Cardiac muscle cell (in vitro differentiated cells and primary cell): ENCODE data around the gene PRKG1. TPM values are rescaled to one million over a fixed set of nuclear protein-coding genes. Genes with fewer than 3 reads are reported as not detected.

Experiments
- DNase-seq, 2 donors: peaks; one replicate each; pipeline versions ENCODE4 v3.0.0 to v3.0.0-alpha.2; 2010 to 2017; ENCODE audit warnings: low read depth in 1 of 2, low spot score in 1 of 2
- H3K27ac ChIP-seq: fragments of 200-600 bp; sonication (generic); 2 replicates; pipeline ENCODE4 v1.5.1; 2016
- H3K27me3 ChIP-seq: fragments of 200-600 bp; sonication (generic); 2 replicates; pipeline ENCODE4 v1.6.0; 2016; ENCODE audit warnings: control low read depth
- H3K36me3 ChIP-seq: fragments of 200-600 bp; sonication (generic); 2 replicates; pipeline ENCODE4 v1.5.1; 2016; ENCODE audit warnings: control low read depth
- H3K4me1 ChIP-seq: fragments of 200-600 bp; sonication (generic); 2 replicates; pipeline ENCODE4 v1.8.1; 2017; ENCODE audit warnings: low read depth, mild to moderate bottlenecking, mixed run types
- H3K4me3 ChIP-seq: fragments of 200-600 bp; sonication (generic); 2 replicates; pipeline ENCODE4 v1.5.1; 2016; ENCODE audit warnings: mild to moderate bottlenecking
- H3K9me3 ChIP-seq: fragments of 200-600 bp; sonication (generic); 2 replicates; pipeline ENCODE4 v1.5.1; 2017; ENCODE audit warnings: low read depth, mild to moderate bottlenecking, control low read depth
- polyA plus RNA-seq: library from polyadenylated mRNA; unstranded; fragments of >200 nt; fragmentation: Nextera tagmentation; extraction: Ambion mirVana; gene quantifications from 2 replicates; pipeline ENCODE4 v1.2.1, GENCODE V29; 2016
- total RNA-seq: library from RNA; depleted of rRNA; stranded (reverse); fragments of >200 nt; gene quantifications from 2 replicates; pipeline ENCODE4 v1.2.3, GENCODE V29; 2016
- TF ChIP-seq, protein P1 (sequence below): IDR thresholded peaks from 2 replicates; pipeline ENCODE4 v1.5.1; 2012; ENCODE audit warnings: low read depth, mild to moderate bottlenecking, low read length

PRKG1 gene
- total and polyA plus RNA-seq, 2 experiments from 2014 or later: 2.9 to 13.3 TPM

DNA sequence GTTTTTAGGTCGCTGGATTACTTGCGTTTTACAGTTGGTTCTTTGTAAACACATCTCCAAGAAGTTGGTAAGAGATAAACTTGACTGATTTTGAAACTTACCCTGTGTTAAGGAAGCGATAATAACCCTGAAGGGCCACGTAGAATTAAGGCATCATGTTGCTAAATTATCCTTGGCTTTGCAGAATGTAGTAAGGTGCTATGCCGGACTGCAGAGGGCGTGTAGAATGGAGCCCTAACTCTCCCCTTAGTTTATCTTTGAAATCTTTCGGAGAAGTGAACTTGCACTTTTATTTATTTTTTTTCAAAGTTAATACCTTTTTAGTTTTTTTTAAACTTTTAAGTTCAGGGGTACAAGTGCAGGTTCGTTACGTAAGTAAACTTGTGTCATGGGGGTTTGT, 1031.0 kb downstream of the PRKG1 start:
- H3K4me1 ChIP-seq: peaks cover 5% of the 10 kb centered on the region
- no peaks in the 10 kb centered on the region for H3K9me3 ChIP-seq
- H3K4me3 ChIP-seq: no peak overlapping the region
- TF ChIP-seq, protein P1, sequence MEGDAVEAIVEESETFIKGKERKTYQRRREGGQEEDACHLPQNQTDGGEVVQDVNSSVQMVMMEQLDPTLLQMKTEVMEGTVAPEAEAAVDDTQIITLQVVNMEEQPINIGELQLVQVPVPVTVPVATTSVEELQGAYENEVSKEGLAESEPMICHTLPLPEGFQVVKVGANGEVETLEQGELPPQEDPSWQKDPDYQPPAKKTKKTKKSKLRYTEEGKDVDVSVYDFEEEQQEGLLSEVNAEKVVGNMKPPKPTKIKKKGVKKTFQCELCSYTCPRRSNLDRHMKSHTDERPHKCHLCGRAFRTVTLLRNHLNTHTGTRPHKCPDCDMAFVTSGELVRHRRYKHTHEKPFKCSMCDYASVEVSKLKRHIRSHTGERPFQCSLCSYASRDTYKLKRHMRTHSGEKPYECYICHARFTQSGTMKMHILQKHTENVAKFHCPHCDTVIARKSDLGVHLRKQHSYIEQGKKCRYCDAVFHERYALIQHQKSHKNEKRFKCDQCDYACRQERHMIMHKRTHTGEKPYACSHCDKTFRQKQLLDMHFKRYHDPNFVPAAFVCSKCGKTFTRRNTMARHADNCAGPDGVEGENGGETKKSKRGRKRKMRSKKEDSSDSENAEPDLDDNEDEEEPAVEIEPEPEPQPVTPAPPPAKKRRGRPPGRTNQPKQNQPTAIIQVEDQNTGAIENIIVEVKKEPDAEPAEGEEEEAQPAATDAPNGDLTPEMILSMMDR: no peak
- no peaks in the 10 kb centered on the region for H3K27me3 ChIP-seq
- no peak overlapping the region for H3K27ac ChIP-seq
- H3K36me3 ChIP-seq: no peaks in the 10 kb centered on the region
- no peak for DNase-seq

DNA sequence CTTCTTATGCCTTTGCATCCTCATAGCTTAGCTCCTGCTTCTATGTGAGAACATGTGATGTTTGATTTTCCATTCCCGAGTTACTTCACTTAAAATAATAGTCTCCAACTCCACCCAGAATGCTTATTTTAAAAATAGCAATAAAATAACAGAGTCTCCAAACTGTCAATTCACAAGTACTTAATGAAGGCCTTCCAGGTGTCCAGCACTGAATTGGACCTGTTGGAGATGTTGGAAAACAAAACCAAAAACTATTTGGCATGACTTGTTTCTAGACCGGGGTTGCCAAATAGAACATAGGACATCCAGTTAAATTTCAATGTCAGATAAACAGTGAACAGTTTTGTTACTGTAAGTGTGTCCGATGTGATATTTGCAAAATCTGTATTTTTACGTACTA, 1031.7 kb downstream of the PRKG1 start:
- Histone ChIP-seq H3K27ac (no peak overlapping the region), H3K9me3 (no peaks in the 10 kb centered on the region), H3K4me1 (peaks cover 5% of the 10 kb centered on the region), H3K27me3 (no peaks in the 10 kb centered on the region), H3K36me3 (no peaks in the 10 kb centered on the region), H3K4me3 (no peak overlapping the region)
- TF ChIP-seq, protein P1: no peak
- DNase-seq: no peak

DNA sequence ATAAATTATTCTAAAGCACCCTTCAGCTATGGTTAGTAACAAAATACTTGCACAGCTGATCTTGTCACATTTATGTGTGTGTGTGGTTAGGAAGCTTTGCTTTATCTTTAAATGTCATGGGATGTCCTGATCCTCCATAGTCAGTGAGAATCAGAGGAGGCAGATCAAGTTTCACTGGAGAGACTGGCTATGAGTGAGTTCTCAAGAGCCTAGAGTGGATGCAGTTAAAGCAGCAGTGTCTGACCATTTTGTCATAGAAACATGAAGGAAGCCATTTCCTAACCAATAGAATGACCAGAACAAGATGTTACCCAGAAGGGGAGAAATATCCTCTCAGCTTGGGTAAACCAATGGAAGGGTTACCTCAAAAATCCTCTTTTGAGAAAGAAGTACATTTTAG, 1032.6 kb downstream of the PRKG1 start:
- peaks cover 7% of the 10 kb centered on the region for H3K4me1 ChIP-seq
- TF ChIP-seq, protein P1: no peak
- no peak overlapping the region for H3K27ac ChIP-seq
- H3K9me3 ChIP-seq: no peaks in the 10 kb centered on the region
- peak; percentile 2 to 44 for DNase-seq
- no peak overlapping the region for H3K4me3 ChIP-seq
- no peaks in the 10 kb centered on the region for H3K27me3 ChIP-seq
- H3K36me3 ChIP-seq: no peaks in the 10 kb centered on the region

DNA sequence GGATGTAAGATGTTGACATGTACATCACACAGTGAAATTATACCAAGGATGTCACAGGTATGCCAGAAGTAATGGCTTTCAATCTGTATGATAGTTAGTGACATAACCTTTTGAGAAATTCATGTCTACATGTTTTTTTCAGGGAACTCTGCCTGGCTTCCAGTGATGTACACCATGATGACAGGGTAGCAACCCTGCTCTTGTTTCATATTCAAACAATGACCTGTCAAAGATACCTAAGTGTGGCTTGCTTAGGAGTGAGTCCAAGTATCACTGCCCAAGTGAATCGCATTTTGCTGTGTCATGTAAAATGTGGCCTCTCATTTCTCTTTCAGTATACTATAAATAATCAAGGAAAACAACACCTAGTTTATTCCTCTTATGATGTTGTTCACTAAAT, 1033.9 kb downstream of the PRKG1 start:
- no peak overlapping the region for H3K27ac ChIP-seq
- no peaks in the 10 kb centered on the region for H3K9me3 ChIP-seq
- DNase-seq: no peak
- no peaks in the 10 kb centered on the region for H3K36me3 ChIP-seq
- H3K27me3 ChIP-seq: no peaks in the 10 kb centered on the region
- peaks cover 7% of the 10 kb centered on the region for H3K4me1 ChIP-seq
- H3K4me3 ChIP-seq: no peak overlapping the region
- TF ChIP-seq, protein P1: no peak

DNA sequence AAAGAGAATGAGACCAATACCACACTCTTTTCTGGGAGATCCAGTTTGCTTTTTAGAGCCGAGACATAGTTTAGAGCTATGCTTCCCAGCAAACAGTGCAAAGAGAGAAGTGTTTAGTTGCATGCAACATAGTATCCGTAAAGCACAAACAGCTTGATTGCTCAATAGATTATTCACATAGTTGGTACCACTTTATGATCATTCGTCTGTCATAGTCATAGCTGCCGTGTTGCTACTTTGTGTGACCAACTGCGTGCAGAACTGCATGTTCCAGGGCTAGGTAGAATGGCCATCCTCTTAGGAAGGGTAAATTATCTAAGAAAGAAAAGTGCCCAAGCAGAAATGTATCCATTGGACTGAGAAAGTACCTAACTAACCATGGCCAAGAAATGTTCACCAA, 1036.3 kb downstream of the PRKG1 start:
- DNase-seq: no peak
- Histone ChIP-seq H3K36me3 (no peaks in the 10 kb centered on the region), H3K27ac (no peak overlapping the region), H3K9me3 (no peaks in the 10 kb centered on the region), H3K4me1 (peaks cover 7% of the 10 kb centered on the region), H3K4me3 (no peak overlapping the region), H3K27me3 (no peaks in the 10 kb centered on the region)
- TF ChIP-seq, protein P1: no peak
